GM18499 (cell line): Measurements from ENCODE around the gene NR0B2.

ENCODE experiments used
- ATAC-seq: cut with Tn5 transposase; IDR thresholded peaks from one replicate; pipeline ENCODE4 v1.9.1; 2021; ENCODE audit warnings: moderate number of reproducible peaks; ENCODE audit not compliant: insufficient read depth, unreplicated experiment

The NR0B2 gene

DNA sequence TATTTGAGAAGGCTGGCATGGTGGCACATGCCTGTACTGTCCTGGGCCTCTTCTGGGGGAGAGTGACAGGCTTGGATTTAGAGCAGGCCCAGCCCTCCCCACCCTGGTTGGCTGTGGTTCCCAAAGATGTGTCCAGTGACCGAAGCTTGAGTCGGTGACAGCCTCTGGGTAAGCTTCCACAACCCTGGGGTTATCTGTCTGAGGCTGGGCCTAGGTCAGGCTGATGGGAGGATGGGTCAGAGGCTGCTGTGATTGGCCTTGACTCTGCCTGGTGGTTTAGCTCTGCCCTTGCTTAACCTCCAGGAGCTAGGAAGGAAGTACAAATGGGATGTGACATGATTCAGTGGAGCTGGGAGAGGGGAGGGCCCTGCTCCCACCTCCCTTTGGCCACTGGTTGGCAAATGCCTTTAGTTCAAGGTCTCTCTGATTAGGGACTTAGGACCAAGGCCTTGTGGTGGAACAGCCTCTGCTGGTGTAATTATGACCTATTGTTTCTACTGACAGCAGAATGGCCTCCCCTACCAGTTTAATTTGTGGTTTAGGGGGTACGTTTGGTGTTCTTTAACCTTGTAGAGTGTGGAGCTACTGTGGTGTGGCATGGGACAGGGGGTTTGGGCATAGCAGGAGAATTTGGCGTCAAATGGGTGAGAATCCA, 24.4 kb upstream of the NR0B2 start:
- ATAC-seq: no peak

DNA sequence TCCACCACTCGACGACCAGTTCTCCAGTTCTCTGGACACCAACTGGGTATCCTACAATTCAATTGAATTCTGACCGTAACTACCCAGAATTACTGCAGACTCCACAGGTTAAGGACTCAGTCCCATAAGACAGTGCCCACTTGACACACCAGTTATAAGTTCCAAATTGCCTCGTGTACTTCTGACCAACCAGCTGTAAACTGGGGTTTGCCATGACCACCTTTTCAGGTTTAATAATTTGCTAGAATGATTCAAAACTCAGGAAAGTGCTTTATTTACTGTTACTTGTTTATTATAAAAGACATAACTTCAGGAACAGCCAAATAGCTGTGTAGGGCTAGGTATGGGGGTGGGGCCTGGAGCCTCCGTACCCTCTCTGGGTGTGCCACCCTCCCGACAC, 23.0 kb upstream of the NR0B2 start:
- ATAC-seq: no peak

DNA sequence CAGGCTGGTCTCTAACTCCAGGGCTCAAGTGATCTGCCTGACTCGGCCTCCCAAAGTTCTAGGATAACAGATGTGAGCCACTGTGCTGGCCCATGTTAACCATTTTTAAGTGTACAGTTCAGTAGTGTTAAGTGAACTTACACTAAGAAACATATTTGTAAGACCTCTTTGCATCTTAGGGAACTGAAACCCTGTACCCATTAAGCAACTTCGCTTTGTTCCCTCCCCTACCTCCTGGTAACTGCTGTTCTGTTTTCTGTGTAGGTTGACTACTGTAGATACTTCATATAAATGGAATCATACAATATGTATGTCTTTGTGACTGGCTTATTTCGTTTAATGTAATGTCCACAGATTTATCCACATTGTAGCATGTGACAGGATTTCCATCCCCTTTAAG, 18.8 kb upstream of the NR0B2 start:
- peak; percentile 57 for ATAC-seq

DNA sequence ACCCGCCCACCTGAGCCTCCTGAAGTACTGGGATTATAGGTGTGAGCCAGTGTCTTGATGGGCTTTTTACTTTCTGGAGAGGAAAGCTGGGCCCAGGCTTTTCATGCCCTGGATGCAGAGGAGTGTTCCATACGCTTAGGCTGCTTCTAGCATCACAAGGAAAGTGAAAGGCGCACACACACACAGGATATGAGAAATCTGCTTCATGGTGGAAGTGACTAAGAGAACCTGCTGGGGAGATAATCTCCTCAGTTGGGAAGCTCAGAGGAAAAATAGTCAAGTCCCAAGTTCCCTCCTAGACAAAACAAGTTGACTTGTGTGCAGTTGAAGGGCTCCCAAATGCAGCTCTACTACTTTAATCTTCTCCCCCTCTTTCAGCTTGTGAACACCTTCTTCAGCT, 9.9 kb upstream of the NR0B2 start:
- no peak for ATAC-seq

DNA sequence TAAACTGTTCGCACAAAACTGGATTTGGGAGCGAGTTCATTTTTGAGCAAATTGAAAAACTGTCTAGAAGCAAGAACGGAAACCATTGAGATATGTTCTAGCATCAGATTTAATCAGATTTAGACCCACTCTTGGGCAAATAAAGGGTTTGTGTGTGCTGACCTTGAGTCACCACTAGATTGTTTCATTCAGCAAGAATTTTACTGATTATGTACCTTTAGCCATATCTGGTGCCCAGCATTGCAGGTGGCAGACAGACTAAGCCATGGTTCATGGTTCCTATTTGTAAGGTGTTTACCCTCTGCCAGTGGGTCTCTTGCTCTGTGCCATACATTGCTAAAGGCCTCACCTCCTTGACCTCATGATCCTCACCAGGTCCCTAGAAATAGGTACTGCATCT, 9.1 kb upstream of the NR0B2 start:
- no peak for ATAC-seq

DNA sequence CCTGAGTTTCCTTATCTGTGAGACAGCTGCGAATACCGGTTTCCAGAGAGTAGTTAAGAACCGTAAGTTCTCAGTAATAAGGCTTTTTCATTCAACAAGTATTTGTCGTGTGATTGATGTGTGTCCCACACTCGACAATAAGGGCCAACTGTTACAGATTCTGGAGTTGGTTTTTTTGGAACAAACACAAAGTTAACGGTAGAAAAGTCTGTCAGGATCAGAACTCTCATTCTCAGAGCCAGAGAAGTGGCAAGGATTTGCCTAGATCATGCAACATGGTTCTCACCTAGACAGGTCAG, 8.6 kb upstream of the NR0B2 start:
- no peak for ATAC-seq

DNA sequence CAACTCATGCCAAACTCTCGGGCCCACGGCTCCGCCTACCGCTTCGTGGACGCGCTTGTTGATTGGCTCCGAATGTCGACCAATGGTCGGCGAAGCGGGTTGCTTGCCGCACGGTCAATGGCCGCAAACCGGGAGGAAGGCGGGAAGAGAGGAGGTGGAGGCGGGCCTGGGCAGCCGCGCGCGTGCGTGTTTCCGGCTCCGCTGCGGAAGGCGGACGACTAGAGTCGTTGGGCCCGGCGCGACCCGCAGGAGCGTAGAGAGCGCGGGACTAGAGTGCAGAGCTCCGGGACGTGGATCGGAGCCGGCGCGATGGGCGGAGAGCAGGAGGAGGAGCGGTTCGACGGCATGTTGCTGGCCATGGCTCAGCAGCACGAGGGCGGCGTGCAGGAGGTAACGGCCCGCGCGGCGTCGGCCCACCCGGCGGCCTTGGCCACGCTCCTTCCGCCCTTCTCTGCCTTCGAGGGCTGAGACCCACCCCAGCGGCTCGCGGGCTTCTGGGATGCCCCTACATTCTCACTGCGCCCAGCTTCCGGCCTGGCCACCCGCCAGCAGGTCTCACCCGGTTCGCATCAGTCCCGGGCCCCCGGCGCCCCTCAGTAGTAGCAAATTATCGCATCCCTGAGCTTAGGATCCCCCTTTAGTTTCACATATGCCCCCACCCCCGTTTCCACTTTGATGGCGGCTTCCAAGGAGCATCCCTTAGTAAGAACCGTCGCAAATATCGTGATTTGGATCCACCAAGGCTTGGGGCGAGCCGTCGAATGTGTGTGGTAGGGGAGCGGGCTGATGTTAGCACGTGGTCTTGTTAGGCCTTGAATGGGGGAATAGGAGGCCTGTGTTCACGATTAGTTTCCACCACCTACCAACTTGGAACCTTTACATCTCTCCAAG, 8.0 kb upstream of the NR0B2 start, which contains the start of gene NUDC:
TSS of gene NUDC (plus strand) at position 204 of the 891 bp plus-strand sequence. CDS start at position 310, 106 bp downstream.
- ATAC-seq: peak; percentile 88

DNA sequence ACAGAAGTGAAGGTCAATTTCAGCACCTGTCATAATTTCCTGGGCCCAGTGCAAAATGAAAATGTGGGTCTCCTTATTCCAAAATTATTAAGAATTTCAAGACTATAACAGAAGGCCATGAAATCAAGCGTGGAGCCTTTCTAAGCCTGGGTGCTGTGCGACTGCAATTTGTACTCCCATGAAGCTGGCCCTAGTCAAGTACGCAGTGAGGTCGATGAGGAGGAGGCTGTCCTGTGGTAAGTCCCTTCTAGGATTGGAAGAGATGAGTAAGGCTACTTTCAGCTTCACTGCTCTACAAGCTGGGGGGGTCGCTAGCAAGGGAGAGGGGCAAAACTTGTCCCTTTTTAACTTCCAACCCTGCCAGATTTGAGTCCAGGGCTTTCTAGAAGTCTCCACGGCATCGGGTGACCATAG, 7.4 kb upstream of the NR0B2 start:
- ATAC-seq: no peak

DNA sequence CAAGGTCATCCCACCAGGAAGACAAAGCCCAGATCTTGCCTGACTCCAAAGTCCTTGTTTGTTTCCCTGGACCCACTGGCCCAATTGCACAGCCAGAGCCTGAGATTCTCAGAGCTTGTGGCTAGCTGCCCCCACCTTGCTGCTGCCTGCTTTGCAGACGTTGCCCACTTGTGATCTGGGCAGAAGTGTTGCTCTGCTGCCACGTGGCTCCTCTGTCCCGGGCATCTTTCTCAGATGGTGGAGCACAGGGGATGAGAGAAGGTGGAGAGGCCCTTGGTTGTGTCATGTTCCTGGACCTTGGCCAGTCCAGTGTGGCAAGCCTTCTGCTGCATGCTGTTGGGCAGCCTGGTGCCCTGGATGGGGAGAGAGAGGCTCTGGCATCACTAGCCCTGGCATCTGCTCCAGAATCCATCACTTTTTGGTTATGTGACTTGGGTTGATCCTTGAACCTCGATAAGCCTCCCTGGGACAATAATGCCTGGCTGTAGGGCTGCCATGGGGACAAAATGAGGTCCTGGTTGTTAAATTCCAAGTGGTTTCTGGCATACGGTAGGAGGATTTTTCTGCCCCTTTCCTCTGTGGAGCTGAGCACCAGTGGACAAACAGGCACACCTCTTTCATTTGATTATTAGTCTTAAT, 1.5 kb upstream of the NR0B2 start:
- ATAC-seq: no peak

DNA sequence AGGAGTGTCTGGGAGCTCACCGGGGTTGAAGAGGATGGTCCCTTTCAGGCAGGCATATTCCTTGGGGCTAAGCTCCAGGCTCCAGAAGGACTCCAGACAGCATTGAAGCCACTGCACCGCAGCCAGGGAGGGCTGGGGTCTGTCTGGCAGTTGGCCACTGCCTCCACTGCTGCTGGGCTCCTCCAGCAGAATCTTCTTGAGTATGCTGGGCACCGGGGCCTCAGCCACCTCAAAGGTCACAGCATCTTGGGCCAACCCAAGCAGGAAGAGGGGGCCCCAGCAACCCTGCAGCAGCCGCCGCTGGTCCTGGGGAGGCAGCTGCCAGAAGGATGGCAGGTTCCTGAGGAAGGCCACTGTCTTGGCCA, 404 bp downstream of the NR0B2 start:
- no peak for ATAC-seq

DNA sequence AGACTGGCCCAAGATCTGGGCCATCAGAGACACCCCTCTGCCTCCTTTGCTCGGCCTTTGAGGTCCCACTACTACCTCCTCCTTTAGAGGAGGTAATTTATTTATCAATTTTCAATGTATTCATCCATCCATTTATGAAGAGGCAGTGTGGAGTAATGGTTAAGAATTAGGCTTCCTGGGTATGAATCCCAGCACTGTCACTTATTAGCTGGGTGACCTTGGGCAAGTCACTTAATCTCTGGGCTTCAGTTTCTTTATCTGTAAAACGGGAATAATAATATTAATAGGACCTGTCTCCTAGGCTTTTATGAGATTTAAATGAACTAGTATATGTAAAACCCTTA, 1.7 kb downstream of the NR0B2 start:
- no peak for ATAC-seq

DNA sequence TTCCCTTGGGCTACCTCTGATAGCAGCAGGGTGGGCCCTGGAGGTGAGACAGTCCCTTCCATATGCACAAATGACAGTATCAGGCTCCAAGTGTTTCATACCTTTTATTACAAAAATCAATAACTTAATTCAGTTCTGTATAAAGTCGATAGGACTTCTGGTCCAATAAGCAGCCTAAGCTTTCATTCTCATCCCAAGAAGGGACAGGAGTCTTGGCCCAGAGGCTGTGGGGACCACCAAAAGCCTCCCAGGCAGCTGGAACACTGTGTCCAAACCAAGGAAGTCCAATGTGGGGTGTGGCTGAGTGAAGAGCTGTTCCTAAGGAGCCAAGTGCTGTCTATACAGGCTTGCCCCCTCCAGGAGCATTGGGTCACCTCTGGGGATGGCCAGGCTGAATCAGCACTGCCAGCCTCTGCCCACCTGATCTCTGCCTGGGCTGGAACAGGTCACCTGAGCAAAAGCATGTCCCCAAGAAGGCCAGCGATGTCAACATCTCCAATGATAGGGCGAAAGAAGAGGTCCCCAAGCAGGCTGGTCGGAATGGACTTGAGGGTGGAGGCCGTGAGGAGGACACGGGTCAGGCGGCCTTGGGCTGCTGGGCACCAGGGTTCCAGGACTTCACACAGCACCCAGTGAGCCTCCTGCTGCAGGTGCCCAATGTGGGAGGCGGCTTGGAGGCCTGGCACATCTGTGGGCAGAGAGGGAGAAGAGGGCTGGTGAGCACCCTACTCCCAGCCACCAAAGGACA, 2.2 kb downstream of the NR0B2 start:
- ATAC-seq: no peak

DNA sequence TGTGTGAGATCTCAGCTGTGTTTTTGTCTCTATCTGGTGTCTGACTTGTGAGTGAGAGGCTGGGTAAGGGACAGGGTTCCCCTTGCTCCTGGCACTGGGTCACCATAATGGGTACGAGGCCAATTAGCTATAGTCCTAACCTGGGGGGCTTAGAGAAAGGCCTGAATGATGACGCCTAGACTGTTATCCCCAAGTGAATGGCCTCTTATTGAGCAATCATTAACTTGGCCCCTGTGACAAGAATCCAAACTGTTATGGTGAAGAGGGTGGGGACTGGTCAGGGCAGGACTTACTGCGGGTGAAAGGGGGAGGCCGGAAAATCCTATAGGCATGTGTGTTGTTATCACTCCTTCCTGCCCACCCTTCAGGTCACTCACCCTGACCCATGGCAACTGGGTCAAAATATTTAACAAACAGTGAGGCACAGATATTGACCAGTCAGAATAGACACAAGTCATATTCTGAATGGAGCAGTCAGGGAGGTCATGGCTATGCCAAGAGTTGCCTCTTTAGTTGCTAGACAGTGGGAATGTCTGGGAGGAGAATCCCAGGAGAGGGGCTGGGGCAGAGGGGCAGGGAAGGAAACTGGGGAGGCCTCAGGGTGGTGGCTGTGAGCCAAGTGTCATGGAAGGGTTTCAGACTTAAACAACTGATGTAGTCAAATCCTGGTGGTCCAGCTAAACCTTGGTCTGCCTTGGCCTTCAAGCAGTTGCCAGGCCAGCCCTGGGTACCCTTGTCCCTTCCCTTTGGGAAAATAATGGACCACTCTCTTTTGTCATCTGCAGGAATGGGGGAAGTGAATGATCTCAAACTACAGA, 3.2 kb downstream of the NR0B2 start:
- ATAC-seq: no peak

DNA sequence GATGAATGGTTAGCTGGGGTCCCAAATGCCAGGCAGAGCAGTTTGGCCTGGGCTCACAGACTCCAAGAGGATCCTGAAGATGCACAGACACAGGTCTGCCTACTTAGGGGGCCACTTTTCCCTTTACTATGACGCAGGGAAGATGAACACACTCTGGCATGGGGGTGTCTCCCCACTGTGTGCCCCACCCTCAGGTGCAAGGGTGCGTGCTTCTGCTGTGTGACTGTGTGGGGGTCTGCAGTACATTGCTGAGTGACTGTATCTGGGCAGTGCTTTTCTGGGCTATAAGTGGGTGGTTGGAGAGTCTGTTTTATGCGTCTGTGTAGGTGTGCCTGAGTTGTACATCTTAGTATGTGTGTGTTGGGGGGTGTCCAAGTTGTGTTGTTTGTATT, 3.8 kb downstream of the NR0B2 start:
- ATAC-seq: no peak

DNA sequence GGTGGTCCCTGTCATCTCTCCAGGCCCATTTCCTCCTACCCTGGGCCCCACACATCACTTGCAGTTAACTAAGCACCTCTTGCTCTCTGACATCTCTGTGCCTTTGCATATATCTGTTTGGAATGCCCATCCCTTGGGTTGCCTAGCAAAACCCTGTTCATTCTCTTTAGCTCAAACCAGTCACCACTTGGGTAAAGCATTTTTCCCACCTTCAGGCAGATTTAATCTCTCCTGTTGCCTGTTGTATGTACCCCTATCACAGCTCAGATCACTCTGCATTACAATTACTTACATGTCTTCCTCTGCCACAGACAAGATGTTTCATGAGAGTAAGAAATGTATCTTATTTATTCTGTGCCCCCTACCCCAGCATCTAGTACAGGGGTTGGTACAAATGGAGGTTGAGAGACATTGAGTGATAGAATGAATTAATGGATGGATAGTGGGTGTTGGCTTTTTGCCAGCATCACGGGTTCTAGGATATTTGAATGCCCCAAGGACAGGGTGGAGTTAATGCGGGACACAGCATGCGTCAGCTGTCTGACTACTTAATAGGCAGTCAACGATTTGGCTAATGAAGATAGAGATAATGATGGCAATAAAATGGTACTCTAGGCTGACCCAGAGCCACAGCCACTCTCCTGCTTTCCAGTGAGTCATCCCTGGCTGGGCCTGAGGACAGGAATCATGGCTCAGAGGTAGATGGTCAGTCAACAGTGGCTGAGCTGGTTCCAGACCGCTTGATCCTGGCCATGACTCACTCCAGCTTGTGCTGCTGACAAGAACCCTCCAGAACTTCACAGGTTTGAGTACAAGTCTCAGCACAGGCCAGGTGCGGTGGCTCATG, 6.5 kb downstream of the NR0B2 start:
- ATAC-seq: no peak

DNA sequence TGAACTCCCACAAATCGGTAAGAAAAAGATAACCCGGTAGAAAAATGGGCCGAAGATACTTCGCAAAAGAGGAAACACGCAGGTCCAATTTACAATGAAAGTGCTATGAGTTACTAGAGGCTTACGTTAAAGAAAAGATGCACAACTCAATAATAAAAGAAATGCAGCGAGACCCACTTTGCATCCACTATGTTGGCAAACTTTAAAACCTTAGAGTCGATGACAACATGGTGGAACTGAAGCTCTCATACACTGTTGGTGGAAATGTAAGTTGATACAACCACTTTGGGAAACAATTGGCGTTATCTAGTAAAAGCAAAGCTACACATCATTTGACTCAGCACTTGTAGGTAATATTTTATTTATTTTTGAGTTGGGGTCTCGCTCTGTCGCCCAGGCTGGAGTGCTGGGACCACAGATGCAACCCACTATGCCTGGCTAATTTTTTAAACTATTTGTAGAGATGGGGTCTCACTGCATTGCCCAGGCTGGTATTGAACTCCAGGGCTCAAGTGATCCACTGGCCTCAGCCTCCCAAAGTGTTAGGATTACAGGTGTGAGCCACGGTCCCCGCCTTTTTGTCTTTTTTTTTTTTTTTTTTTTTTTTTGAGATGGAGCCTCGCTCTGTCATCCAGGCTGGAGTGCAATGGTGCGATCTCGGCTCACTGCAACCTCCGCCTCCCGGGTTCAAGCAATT, 12.8 kb downstream of the NR0B2 start:
- no peak for ATAC-seq

DNA sequence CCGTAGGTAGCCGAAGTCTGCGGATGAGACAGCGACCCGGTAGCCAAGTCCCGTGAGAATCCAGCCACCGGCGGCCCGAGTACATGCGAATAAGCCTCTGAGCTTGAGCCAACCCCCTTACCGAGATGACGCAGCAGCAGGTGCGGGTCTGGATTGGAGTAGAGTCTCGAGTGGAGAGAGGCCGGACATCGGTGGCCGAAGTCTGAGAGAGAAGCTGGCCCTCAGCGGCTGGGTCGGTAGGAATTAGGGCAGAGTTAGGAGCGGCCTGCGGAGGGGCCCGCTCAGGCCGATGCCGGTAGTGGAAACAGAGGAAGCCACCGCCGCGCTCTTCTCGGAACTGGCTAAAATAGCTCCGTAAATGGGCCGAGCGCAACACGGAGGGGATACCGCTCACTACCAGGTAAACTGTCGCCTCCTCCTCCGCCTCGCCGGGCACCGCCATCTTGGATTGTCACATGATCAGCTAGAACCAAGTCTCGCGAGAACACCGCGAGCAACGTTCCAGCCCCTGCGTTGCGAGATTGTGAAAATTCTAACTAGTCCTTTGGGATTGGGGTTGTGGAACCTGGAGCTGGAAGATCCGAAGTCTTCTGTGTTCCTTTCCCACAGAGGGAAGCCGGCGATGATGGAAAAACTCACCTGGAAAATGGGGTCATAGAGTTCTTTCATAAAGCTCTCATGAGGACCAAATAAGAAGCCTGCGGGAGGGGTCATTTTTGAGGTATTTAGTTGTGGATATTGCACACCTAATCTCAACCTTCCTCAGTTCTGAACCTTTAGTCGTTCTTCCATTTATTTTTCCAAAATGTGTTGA, 13.6 kb downstream of the NR0B2 start, which contains the start of gene GPATCH3:
TSS of gene GPATCH3 (minus strand) at position 467 of the 814 bp plus-strand sequence. CDS start at position 442, 25 bp downstream.
- ATAC-seq: no peak

DNA sequence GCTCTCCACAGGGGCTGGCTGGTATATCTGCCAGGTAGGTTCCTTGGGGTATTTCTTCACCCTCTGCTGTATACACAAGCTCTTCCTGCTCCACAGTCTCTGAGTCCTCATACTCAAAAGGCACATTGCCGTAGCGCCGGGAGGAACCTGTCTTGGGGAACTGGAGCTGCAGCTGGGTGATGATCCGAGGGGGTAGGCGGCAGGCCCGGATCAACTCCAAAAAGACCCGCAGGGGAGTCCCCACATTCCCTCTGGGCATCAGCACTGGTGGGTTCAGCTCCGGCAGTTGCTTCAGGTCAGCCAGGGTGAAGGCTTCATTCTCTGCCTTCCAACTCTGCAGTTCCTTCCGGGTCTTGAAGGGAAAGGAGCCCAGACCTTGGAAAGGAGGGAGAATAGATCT, 16.4 kb downstream of the NR0B2 start:
- ATAC-seq: no peak
